Mucosa of descending colon (tissue), 3 donors: ENCODE measurements around the gene SWAP70. TPM values are rescaled to one million over a fixed set of nuclear protein-coding genes. Genes with fewer than 3 reads are reported as not detected.
"Not testable (repeated sequence)": the region's sequence is repeated elsewhere in the genome, so short reads cannot be mapped to it uniquely, and the experiment has no call there.

ENCODE experiments used
- ATAC-seq: fragments of 200-7000 bp; cut with Tn5 transposase; one replicate; pipeline ENCODE4 v1.9.1; 2020; ENCODE audit warnings: mild to moderate bottlenecking, moderate library complexity
- DNase-seq, 3 donors: peaks; one replicate each; pipeline ENCODE4 v3.0.0-alpha.2; 2020
- H3K36me3 ChIP-seq: fragments of 200-600 bp; one replicate; pipeline ENCODE4 v1.8.0; 2021; ENCODE audit warnings: low read depth, mild to moderate bottlenecking
- H3K4me1 ChIP-seq: fragments of 200-600 bp; one replicate; pipeline ENCODE4 v1.8.0; 2021; ENCODE audit warnings: low read depth, mild to moderate bottlenecking
- H3K4me3 ChIP-seq: fragments of 200-600 bp; one replicate; pipeline ENCODE4 v1.8.0; 2021; ENCODE audit warnings: mild to moderate bottlenecking
- H3K9me3 ChIP-seq: fragments of 200-600 bp; one replicate; pipeline ENCODE4 v1.8.0; 2021; ENCODE audit warnings: mild to moderate bottlenecking
- intact Hi-C, 2 donors: fragments of 100-400 bp; cut with DNase I in 1 of 2; cut with micrococcal nuclease in 1 of 2; formaldehyde crosslinking; loops; one replicate each; pipeline versions ENCODE4 v1.11.0 to v1.11.1; 2022; cut with DNase I, micrococcal nuclease
- total RNA-seq, 3 donors: library from RNA; stranded (reverse); fragmentation: NEBNext Ultra II Directional in 2 of 3; extraction: Animal tissue kit (Norgen Biotek cat#: 25700) in 2 of 3; gene quantifications; one replicate each; pipeline versions ENCODE4 v1.2.1 to v1.2.4, GENCODE V29; 2021 to 2023
- TF ChIP-seq, protein P1 (sequence below): fragments of 200-600 bp; IDR thresholded peaks from one replicate; pipeline ENCODE4 v1.8.0; 2022; ENCODE audit warnings: antibody characterized with exemption, mild to moderate bottlenecking
- donor health status: DM: no; HTN: no; CAD: no; lungs with moderate emphysema.
- donor health status: DM: no; HTN: no; CAD: no.
- donor health status: DM: no; HTN: yes; CAD: no.

The SWAP70 gene
- total RNA-seq, 3 donors from 2014 or later = 16.0 to 29.1 (median 19.7) TPM

DNA sequence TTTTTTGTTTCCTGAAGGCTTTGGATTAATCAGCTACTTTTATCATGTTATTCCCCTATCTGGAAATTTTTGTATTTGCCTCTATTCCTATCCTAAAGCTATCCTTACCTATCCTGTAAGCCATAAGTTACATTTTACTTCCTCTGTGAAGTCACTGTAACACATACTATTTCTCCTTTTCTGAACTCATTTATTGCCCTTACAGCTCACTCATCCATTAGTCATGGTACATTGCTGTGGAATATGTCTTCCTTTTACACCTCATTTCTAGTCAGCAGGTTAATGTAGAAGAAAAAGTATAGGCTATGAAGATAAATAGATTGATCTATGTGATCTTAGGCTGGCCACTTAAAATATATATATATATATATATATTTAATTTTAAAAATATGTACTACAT lies 28.0 kb downstream of the SWAP70 start:
- H3K4me1 ChIP-seq = no peaks in the 10 kb centered on the region
- no peaks in the 10 kb centered on the region for H3K9me3 ChIP-seq
- ATAC-seq (peak; percentile 85), DNase-seq (no peak)
- TF ChIP-seq, protein P1, sequence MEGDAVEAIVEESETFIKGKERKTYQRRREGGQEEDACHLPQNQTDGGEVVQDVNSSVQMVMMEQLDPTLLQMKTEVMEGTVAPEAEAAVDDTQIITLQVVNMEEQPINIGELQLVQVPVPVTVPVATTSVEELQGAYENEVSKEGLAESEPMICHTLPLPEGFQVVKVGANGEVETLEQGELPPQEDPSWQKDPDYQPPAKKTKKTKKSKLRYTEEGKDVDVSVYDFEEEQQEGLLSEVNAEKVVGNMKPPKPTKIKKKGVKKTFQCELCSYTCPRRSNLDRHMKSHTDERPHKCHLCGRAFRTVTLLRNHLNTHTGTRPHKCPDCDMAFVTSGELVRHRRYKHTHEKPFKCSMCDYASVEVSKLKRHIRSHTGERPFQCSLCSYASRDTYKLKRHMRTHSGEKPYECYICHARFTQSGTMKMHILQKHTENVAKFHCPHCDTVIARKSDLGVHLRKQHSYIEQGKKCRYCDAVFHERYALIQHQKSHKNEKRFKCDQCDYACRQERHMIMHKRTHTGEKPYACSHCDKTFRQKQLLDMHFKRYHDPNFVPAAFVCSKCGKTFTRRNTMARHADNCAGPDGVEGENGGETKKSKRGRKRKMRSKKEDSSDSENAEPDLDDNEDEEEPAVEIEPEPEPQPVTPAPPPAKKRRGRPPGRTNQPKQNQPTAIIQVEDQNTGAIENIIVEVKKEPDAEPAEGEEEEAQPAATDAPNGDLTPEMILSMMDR = no peak
- intact Hi-C loops = no loop called here
- no peak overlapping the region for H3K4me3 ChIP-seq
- no peaks in the 10 kb centered on the region for H3K36me3 ChIP-seq

DNA sequence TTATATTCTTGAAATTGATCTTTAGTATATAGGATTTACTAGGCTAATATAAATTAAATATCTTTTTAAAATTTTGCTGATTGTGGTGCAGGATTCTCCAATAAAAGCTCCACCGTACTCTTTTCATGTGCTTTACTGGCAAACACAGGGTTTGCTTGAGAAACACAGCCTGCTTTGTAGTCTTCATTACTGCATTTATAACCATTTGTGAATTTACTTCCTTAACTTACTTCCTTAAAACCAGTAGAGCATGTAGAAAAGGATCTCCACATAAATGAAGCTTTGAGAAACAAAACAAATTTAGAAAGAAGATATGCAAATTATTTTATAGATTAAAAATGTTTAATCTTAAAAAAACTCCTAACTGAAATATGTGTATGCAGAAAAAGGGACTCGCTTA lies 28.8 kb downstream of the SWAP70 start:
- peak; percentile 50 for ATAC-seq
- no peak overlapping the region for H3K4me3 ChIP-seq
- no peaks in the 10 kb centered on the region for H3K9me3 ChIP-seq
- intact Hi-C loops = no loop called here
- H3K36me3 ChIP-seq = no peaks in the 10 kb centered on the region
- no peaks in the 10 kb centered on the region for H3K4me1 ChIP-seq
- DNase-seq = no peak
- TF ChIP-seq, protein P1 = no peak

DNA sequence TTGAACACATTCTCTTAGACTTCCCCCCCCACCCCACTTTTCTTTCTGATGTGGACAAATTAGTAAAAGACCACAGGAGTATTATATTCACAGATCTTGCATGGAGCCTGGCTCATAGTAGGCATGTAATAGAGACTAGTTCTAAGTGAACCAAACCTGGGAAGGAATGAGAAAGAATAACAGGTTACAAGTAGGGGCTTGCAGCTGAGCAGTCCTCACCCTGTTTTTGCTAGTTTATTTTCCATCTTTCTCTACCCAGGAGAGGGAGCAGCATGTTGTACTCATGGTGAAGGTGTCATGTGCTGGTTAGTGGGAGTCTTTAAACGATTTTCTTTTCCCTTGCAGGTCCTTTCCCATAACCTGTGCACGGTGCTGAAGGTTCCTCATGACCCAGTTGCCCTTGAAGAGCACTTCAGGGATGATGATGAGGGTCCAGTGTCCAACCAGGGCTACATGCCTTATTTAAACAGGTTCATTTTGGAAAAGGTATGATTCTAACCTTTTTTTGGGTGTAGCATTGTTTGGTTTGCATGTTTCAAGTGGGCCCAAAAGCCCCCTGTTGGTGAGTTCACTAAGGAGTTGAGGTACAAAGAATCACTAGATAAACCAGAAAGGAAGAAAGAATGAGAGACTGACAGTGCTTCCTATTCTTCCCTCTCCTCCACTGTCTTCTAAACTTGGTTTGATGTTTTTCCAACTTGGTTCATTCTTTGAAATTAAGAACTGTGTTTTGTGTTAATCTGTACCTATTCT lies 30.1 kb downstream of the SWAP70 start:
- no peaks in the 10 kb centered on the region for H3K9me3 ChIP-seq
- ATAC-seq = no peak

DNA sequence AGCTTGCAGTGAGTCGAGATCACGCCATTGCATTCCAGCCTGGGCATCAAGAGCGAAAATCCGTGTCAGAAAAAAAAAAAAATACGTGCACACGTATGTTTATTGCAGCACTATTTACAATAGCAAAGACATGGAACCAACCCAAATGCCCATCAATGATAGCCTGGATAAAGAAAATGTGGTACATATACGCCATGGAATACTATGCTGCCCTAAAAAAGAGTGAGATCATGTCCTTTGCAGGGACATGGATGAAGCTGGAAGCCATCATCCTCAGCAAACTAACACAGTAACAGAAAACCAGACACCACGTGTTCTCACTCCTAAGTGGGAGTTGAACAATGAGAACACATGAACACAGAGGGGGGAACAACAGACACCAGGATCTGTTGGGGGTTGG lies 31.4 kb downstream of the SWAP70 start:
- H3K4me3 ChIP-seq, H3K36me3 ChIP-seq, intact Hi-C loops, ATAC-seq, H3K4me1 ChIP-seq, H3K9me3 ChIP-seq, DNase-seq: not testable (repeated sequence)

More for the DNA sequence above, 30.1 kb downstream of the SWAP70 start:
- H3K4me1 ChIP-seq = no peaks in the 10 kb centered on the region
- intact Hi-C loops = no loop called here
- no peak for DNase-seq
- H3K4me3 ChIP-seq = no peak overlapping the region
- no peaks in the 10 kb centered on the region for H3K36me3 ChIP-seq
- TF ChIP-seq, protein P1 = no peak

DNA sequence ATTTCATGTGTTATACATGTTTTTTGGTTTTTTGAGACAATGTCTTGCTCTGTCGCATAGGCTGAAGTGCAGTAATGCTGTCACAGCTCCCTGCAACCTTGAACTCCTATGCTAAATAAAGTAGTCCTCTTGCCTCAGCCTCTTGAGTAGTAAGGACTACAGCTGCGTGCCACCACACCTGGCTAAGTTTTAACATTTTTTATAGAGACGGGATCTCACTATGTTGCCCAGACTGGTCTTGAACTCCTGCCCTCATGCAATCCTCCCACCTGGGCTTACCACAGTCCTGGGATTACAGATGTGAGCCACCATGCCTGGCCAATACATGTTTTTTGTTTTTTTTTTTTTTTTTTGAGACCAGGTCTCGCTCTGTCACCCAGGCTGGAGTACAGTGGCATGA lies 33.9 kb downstream of the SWAP70 start:
- no peak for DNase-seq
- ATAC-seq = no peak
- peaks cover 3% of the 10 kb centered on the region for H3K4me1 ChIP-seq
- no peak overlapping the region for H3K4me3 ChIP-seq
- H3K9me3 ChIP-seq = no peaks in the 10 kb centered on the region
- H3K36me3 ChIP-seq = no peaks in the 10 kb centered on the region
- TF ChIP-seq, protein P1 = no peak
- intact Hi-C loops = no loop called here

DNA sequence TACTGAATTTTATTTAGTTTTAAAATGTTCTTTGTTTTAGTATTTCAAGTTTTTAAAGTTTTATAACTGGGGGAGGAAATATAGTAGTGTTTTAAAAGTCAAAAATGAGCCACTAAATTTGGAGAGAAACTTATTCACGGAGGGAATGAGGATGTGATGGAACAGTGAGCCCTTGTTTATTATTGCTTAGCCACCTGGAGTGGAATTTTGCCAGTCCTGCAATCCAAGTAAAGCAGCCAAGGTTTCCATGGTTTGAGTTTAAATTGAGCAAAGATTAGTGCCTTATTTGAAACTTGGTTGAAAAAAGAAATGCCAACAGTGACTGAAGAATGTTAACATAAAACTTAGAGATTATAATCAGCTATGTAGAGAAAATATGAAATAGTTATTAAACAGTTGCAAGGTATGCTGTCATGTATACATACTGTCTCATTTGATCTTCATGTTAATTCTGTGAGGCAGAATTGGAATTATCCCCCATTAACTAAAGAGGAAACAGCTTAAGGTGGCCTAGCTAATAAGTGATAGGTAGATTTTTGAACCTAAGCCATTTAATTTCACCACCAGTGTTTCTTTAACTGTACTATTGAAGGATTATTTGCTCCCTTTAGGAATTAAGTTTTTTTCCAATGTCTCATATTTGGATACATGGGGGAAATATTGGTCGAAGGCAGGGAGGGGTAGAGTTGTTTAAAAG lies 36.4 kb downstream of the SWAP70 start:
- ATAC-seq (no peak), DNase-seq (no peak)
- H3K9me3 ChIP-seq = no peaks in the 10 kb centered on the region
- peaks cover 23% of the 10 kb centered on the region for H3K4me1 ChIP-seq
- intact Hi-C loops = no loop called here
- TF ChIP-seq, protein P1 = no peak
- H3K36me3 ChIP-seq = no peaks in the 10 kb centered on the region
- H3K4me3 ChIP-seq = no peak overlapping the region
